Measurements from ENCODE around the gene SRA1.

DNA sequence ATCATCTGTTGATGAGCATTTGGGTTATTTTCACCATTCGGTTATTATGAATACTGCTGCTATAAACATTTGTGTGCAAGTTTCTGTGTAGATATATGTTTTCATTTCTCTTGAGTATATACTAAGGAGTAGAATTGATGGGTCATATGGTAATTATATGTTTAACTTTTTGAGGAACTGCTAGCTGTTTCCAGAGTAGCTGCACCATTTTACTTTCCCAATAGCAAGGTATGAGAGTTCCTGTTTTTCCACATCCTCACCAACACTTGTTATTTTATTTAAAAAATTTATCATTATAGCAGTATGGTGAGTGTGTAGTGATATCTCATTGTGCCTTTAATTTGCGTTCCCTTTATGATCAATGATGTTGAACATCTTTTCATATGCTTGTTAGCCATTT lies 46.5 kb upstream of the SRA1 start:
- TF ChIP-seq POLR2AphosphoS5 (IDR thresholded peaks at IDR 0.05; ENCODE audit: borderline replicate concordance, low read depth, low read length): no peak
- TF ChIP-seq EZH2 (IDR thresholded peaks at IDR 0.05): no peak
- no peak for TF ChIP-seq FOXP2 (optimal IDR thresholded peaks at IDR 0.05; ENCODE audit: control extremely low read depth, extremely low read length, insufficient read depth)

Data from SK-N-MC (cell line).